NCI-H510A (cell line): ENCODE data around the gene CD3G.
A peak's percentile ranks its signal among the peaks of the same experiment; 100 is the strongest.
"Not testable (repeated sequence)": the region's sequence is repeated elsewhere in the genome, so short reads cannot be mapped to it uniquely, and the experiment has no call there.

Experiments used
- DNase-seq: peaks from one replicate; lab custom pipeline; 2025; lab: John Stamatoyannopoulos, UW

Gene CD3G

GRCh38 chr11:118379497-118379896 is 35.4 kb downstream of the CD3G start:
- DNase-seq = no peak

GRCh38 chr11:118380571-118380970 is 36.4 kb downstream of the CD3G start:
- DNase-seq = no peak

DNA sequence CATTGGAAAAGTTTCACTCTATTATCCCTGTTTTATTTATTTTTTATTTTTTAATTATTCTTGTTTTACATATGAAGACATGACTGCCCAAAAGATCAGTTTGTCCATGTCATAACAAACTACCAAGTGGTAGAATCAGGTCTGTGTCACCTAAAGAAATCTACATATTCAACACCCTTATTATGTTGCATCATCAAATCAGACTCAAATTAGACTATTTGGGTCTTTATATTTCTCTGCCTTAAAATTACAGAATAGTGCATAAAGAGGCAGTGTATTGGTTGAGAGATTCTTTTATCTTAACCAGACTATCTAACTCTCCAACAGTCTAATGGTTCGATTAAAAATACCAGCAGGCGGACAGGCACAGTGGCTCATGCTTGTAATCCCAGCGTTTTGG is 38.8 kb downstream of the CD3G start:
- no peak for DNase-seq

- no peak for DNase-seq
Measured at GRCh38 chr11:118383657-118384056, 39.5 kb downstream of the CD3G start.

DNA sequence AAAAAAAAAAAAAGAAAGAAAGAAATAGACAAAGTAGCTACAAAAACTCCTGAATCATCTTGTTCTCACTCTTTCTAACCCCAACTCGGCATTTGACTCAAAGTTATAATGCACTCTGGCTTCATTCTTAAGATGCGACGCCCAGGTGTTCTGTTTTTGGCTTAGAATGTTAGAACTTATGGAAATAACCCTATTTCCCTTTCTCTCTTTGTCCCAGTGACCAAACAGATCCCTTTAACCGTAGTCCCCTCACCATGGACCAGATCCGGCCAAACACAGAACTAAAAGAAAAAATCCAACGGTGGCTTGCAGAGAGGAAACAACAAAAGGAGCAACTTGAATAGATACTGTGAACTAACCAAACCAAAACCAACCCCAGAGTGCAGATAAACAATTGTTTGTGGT is 52.0 kb downstream of the CD3G start:
- DNase-seq = no peak

GRCh38 chr11:118397448-118397847 is 53.3 kb downstream of the CD3G start:
- DNase-seq = no peak

GRCh38 chr11:118398791-118399559 is 54.8 kb downstream of the CD3G start:
- DNase-seq = no peak

DNA sequence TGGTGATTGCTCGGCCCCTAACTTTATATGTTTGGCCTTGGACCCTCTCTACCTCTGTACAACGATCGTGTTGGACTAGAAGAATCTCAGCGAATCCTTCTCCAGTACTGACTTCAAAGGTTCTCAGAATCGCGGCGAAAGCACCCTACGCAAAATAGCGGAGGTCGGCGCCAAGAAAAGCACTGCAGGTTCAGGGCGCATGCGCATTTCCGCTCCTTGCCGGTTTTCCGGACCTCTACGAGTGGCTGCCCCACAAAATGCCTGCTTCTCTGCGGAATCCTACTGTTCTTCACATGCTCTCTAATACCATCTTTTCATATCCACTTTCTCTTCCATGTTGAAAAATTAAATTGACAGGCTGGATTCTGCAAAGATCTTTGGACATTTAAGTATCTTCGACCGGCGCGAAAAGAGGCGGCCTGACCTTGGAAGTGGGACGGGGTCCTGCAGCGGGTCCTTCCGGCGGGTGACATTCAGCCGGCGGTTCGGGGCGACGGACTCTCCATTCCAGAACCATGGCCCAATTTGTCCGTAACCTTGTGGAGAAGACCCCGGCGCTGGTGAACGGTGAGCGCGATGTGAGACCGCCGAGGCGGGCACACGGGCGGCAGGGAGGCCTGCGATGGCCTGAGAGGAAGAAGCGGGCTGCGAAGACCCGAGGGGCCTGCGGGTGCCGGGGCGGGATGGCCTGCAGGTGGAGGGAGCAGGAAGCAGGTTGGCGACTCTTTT is 57.2 kb downstream of the CD3G start, which contains the start of gene ATP5MG:
TSS of gene ATP5MG (plus strand) at position 456 of the 729 bp plus-strand sequence. CDS start at position 516, 60 bp downstream.
- DNase-seq = peak; percentile 85

DNA sequence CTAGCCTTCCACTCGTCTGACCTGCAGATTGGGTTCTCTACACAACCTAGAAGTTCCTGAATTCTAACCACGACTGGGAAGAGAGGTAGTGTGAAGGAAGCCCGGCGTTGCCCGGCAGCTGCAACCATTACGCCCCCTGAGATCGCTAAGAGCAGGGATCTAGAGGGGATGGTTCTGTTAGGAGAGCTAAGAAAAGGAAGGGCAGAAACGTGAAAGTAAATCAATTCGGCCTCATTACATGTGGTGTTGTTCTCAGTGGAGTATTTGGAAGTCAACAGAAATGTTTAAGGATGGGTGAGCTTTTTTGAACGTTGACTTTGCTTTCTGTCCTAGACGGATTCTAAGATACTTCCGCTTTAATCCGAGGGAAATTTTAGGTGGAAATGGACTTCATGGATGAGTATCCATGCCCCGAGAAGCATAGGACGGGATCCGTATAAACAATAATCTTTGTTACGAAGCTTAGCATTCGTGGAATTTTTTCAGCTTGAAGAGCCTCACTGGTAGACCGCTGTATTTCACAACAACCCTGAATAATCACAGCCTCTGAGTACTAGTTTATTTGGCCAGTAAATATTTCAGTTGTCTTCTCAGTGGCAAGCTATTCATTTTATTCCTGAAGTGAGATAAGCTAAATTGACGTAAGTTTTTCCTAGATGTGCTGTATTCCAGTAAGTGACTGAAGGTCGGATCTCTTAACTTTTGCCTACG is 57.9 kb downstream of the CD3G start:
- no peak for DNase-seq

- not testable (repeated sequence) for DNase-seq
Measured at GRCh38 chr11:118402594-118402993, 58.5 kb downstream of the CD3G start.
